ENCODE measurements around the gene BTG4.

Gene BTG4

GRCh38 chr11:111535281-111535680, 23.1 kb upstream of the BTG4 start:
- DNase-seq, result no peak

- no peak for DNase-seq
These were observed 20.2 kb upstream of the BTG4 start for GRCh38 chr11:111532365-111532709.

GRCh38 chr11:111531687-111532364, 19.6 kb upstream of the BTG4 start:
- no peak for DNase-seq

GRCh38 chr11:111531136-111531535, 18.9 kb upstream of the BTG4 start:
- no peak for DNase-seq

GRCh38 chr11:111530091-111530490, 17.9 kb upstream of the BTG4 start:
- no peak for DNase-seq

- DNase-seq, result peak; percentile 7
These were observed 16.4 kb upstream of the BTG4 start for GRCh38 chr11:111528557-111528956.

- DNase-seq, result no peak
These were observed 15.1 kb upstream of the BTG4 start for GRCh38 chr11:111527279-111527678.

GRCh38 chr11:111526501-111526900, 14.3 kb upstream of the BTG4 start:
- no peak for DNase-seq

- no peak for DNase-seq
These were observed 13.3 kb upstream of the BTG4 start for GRCh38 chr11:111525456-111525855.

- no peak for DNase-seq
These were observed 11.9 kb upstream of the BTG4 start for GRCh38 chr11:111524056-111524455.

- DNase-seq, result no peak
These were observed 11.2 kb upstream of the BTG4 start for GRCh38 chr11:111523343-111523742.

- no peak for DNase-seq
These were observed 10.2 kb upstream of the BTG4 start for GRCh38 chr11:111522426-111522825.

- no peak for DNase-seq
These were observed 8.9 kb upstream of the BTG4 start for GRCh38 chr11:111521135-111521534.

- DNase-seq, result no peak
These were observed 8.4 kb upstream of the BTG4 start for GRCh38 chr11:111520560-111520959.

- no peak for DNase-seq
These were observed 6.5 kb upstream of the BTG4 start for GRCh38 chr11:111518668-111519067.

GRCh38 chr11:111515591-111515990, 3.4 kb upstream of the BTG4 start:
- DNase-seq, result no peak

GRCh38 chr11:111514216-111515031, 2.2 kb upstream of the BTG4 start, which contains the start of gene HOATZ:
Gene HOATZ (plus strand): TSS chr11:111514778. CDS start chr11:111514785, 7 bp downstream.
- DNase-seq, result no peak

- peak; percentile 57 for DNase-seq
These were observed 1.0 kb upstream of the BTG4 start for GRCh38 chr11:111513240-111513605.

- peak; percentile 3 for DNase-seq
These were observed 1.9 kb downstream of the BTG4 start for GRCh38 chr11:111510311-111510710.

- peak; percentile 45 for DNase-seq
These were observed 9.6 kb downstream of the BTG4 start for GRCh38 chr11:111502611-111503010.

- DNase-seq, result peak; percentile 5
These were observed 11.7 kb downstream of the BTG4 start for GRCh38 chr11:111500481-111500880.

GRCh38 chr11:111499483-111499882, 12.7 kb downstream of the BTG4 start:
- DNase-seq, result no peak

- no peak for DNase-seq
These were observed 18.1 kb downstream of the BTG4 start for GRCh38 chr11:111494040-111494439.

- no peak for DNase-seq
These were observed 21.7 kb downstream of the BTG4 start for GRCh38 chr11:111490496-111490895.

- DNase-seq, result no peak
These were observed 28.8 kb downstream of the BTG4 start for GRCh38 chr11:111483431-111483830.
